Measurements from ENCODE around the gene GON4L.

GON4L gene

DNA sequence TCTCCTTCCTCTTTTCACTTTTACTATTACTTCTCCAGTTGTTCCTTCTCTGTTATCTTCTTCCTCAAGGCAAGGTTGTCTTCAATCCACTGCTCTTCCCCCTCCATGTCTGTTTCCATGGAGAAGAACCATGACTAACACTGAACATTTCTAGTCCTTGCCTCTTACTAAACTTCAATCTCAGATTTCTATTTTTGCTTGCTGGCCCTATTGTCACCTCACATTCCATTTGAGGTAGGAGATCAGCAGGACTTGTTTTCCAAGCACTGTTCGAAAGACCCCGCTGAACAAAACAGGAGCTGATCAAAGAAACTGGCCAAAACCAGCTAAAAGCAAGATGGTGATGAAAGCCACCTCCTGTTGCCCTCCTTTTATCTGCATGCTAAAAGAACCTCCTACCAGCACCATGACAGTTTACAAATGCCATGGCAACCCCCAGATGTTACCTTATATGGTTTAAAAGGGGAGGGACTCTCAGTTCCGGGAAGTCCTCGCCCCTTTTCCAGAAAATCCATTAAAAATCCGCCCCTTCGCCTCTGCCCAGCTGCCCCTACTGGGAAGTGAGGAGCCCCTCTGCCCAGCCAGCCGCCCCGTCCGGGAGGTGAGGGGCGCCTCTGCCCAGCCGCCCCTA lies 22.6 kb downstream of the GON4L start:
- ChIA-PET CTCF (no interaction called here), POLR2A (ENCODE audit: low non-redundant PET) (no interaction called here)
- H3K27ac ChIP-seq, result no peak overlapping the region
- no peak for DNase-seq (ENCODE audit: low spot score)
- no peak for TF ChIP-seq CTCF (conservative IDR thresholded peaks at IDR 0.05; ENCODE audit: low read depth)

- no peak overlapping the region for H3K27ac ChIP-seq
- ChIA-PET POLR2A (ENCODE audit: low non-redundant PET) (no interaction called here), CTCF (no interaction called here)
- TF ChIP-seq CTCF (conservative IDR thresholded peaks at IDR 0.05; ENCODE audit: low read depth), result no peak
- no peak for DNase-seq (ENCODE audit: low spot score)
Measured at GRCh38 chr1:155833665-155834295, 23.2 kb downstream of the GON4L start.

DNA sequence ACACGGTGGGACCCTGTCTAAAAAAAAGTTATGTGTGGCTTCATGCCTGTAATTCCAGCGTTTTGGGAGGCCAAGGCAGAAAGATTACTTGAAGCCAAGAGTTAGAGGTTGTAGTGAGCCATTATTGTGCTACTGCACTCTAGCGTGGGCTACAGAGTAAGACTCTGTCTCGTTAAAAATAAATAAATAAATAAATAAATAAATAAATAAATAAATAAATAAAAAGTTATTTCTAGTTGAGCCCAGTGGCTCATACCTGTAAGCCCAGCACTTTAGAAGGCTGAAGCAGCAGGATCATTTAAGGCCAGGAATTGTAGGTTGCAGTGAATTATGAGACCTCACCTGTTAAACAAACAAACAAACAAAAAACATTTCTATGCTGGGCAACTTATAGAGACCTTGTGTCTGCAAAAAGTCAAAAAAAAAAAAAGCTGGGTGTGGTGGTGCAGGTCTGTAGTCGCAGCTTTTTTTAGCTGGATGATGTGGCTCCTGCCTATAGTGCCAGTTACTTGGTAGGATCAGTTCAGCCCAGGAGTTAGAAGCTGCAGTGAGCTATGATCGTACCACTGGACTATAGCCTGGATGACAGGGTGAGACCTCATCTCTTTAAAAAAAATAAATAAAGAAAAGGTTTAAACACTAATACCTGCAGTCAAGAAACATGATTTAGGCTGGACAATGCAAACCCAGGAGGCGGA lies 25.6 kb downstream of the GON4L start:
- TF ChIP-seq CTCF (conservative IDR thresholded peaks at IDR 0.05; ENCODE audit: low read depth), result no peak
- ChIA-PET CTCF (no interaction called here), POLR2A (ENCODE audit: low non-redundant PET) (no interaction called here)
- H3K27ac ChIP-seq, result no peak overlapping the region
- DNase-seq (ENCODE audit: low spot score), result no peak

- CTCF ChIA-PET, result no interaction called here
- H3K27ac ChIP-seq, result no peak overlapping the region
- TF ChIP-seq CTCF (conservative IDR thresholded peaks at IDR 0.05; ENCODE audit: low read depth), result no peak
- DNase-seq (ENCODE audit: low spot score), result no peak
- POLR2A ChIA-PET (ENCODE audit: low non-redundant PET), result interaction anchor here (0.7 kb wide), 1 partner anchor 35 kb away, joined by 3 read pairs; no protein-coding TSS in a partner anchor
Measured at GRCh38 chr1:155827450-155827849, 29.6 kb downstream of the GON4L start.

- ChIA-PET POLR2A (ENCODE audit: low non-redundant PET) (no interaction called here), CTCF (no interaction called here)
- DNase-seq (ENCODE audit: low spot score), result no peak
- no peak overlapping the region for H3K27ac ChIP-seq
- TF ChIP-seq CTCF (conservative IDR thresholded peaks at IDR 0.05; ENCODE audit: low read depth), result no peak
Measured at GRCh38 chr1:155816351-155816750, 40.7 kb downstream of the GON4L start.

- ChIA-PET POLR2A (ENCODE audit: low non-redundant PET) (no interaction called here), CTCF (no interaction called here)
Measured at GRCh38 chr1:155813672-155814071, 43.3 kb downstream of the GON4L start.

More at GRCh38 chr1:155813672-155814071, 43.3 kb downstream of the GON4L start:
- no peak overlapping the region for H3K27ac ChIP-seq
- DNase-seq (ENCODE audit: low spot score), result no peak
- TF ChIP-seq CTCF (conservative IDR thresholded peaks at IDR 0.05; ENCODE audit: low read depth), result no peak
